Uterus (tissue), 4 donors: ENCODE measurements around the gene KLF11. TPM values are rescaled to one million over a fixed set of nuclear protein-coding genes. Genes with fewer than 3 reads are reported as not detected.

Experiments
- DNase-seq, 2 donors: peaks; one replicate each; pipeline ENCODE4 v3.0.0-alpha.2; 2019 to 2020
- H3K27ac ChIP-seq, 2 donors: fragments of 200-600 bp; sonication (generic); 1 replicate in 1 of 2; 2 replicates in 1 of 2; pipeline ENCODE4 v1.5.1; 2016 to 2018
- H3K27me3 ChIP-seq, 2 donors: fragments of 200-600 bp; sonication (generic); one replicate each; pipeline ENCODE4 v1.5.1; 2018 to 2019; ENCODE audit warnings: control low read depth in 1 of 2
- H3K36me3 ChIP-seq, 2 donors: fragments of 200-600 bp; sonication (generic); one replicate each; pipeline ENCODE4 v1.5.1; 2019; ENCODE audit warnings: control low read depth in 1 of 2
- H3K4me1 ChIP-seq, 2 donors: fragments of 200-600 bp; sonication (generic); one replicate each; pipeline ENCODE4 v1.5.1; 2018 to 2019; ENCODE audit warnings: control low read depth in 1 of 2
- H3K4me3 ChIP-seq, 2 donors: fragments of 200-600 bp; sonication (generic); 1 replicate in 1 of 2; 2 replicates in 1 of 2; pipeline ENCODE4 v1.5.1; 2018 to 2019; ENCODE audit warnings: mild to moderate bottlenecking in 1 of 2
- H3K9me3 ChIP-seq, 2 donors: fragments of 200-600 bp; sonication (generic); one replicate each; pipeline ENCODE4 v1.5.1; 2019; ENCODE audit warnings: control low read depth in 1 of 2
- CTCF ChIP-seq, 4 experiments: fragments of 200-600 bp in 2 of 4; fragments of 450-650 bp in 2 of 4; sonication (generic) in 2 of 4; IDR thresholded peaks; one replicate each; pipeline ENCODE4 v1.5.1; 2016 to 2019; ENCODE audit warnings: antibody characterized with exemption in 4 of 4, mild to moderate bottlenecking in 2 of 4, moderate library complexity in 1 of 4
- POLR2A ChIP-seq, 2 donors: fragments of 450-650 bp; IDR thresholded peaks; one replicate each; pipeline ENCODE4 v1.6.1; 2016; ENCODE audit warnings: antibody characterized with exemption in 2 of 2, mild to moderate bottlenecking in 1 of 2, moderate library complexity in 1 of 2
- intact Hi-C: fragments of 100-400 bp; cut with DNase I; formaldehyde crosslinking; loops from one replicate; pipeline ENCODE4 v1.15.1; 2023; ENCODE audit warnings: low total_unique reads
- total RNA-seq, 4 donors: library from RNA; depleted of rRNA in 3 of 4; stranded (reverse); fragments of >200 nt in 3 of 4; gene quantifications; one replicate each; pipeline versions ENCODE4 v1.1.0 to v1.2.4, GENCODE V29; 2014 to 2023
- donor health status: DM: yes; HTN: yes; CAD: no.

Gene KLF11
- total RNA-seq, 4 donors from 2014 or later, result 23.4 to 49.9 (median 31.7) TPM

- no peak for TF ChIP-seq POLR2A (IDR thresholded peaks at IDR 0.05)
- no peak for TF ChIP-seq CTCF (IDR thresholded peaks at IDR 0.05)
- Histone ChIP-seq H3K4me1 (no peaks in the 10 kb centered on the region), H3K4me3 (no peak overlapping the region), H3K27ac (no peak overlapping the region), H3K9me3 (no peaks in the 10 kb centered on the region), H3K36me3 (no peaks in the 10 kb centered on the region), H3K27me3 (no peaks in the 10 kb centered on the region)
- intact Hi-C loops, result no loop called here
- no peak for DNase-seq
Observed at GRCh38 chr2:10059552-10060335, 16.4 kb downstream of the KLF11 start.

DNA sequence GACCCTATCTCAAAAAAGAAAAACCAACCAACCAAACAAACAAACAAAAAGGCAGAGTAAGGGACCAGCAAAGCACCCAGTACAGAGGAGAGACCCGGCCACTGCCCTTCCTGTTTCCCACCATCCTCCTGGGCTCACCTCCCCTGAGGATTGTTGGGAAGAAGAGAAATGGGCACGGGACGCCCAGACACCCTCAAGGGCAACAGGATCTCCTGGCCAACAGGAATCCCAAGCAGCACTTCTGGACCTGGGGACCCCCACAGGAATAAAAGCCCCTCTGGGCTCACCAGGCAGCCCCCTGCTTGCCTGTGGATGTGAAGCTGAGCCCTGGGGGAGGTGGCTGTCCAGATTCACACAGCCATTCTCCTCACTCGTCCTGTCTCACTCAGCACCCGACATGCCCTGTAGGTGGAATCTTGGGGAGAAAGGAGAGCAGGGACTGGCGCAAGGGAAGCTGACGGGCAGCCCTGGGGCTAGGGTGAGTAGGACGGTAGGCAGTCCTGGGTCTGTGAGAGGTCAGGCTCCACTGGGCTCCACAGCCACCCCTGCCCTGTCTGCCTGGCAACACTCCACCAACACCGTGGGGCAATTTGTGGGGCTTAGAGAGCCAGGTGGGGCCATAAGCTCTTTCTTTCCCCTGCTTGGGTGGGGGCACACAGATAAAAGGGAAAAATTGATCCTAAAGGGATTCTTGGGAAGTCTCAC is 18.0 kb downstream of the KLF11 start:
- Histone ChIP-seq H3K4me3 (no peak overlapping the region), H3K9me3 (no peaks in the 10 kb centered on the region), H3K27me3 (no peaks in the 10 kb centered on the region), H3K36me3 (no peaks in the 10 kb centered on the region), H3K4me1 (no peaks in the 10 kb centered on the region), H3K27ac (no peak overlapping the region)
- TF ChIP-seq POLR2A (IDR thresholded peaks at IDR 0.05) (no peak), CTCF (IDR thresholded peaks at IDR 0.05) (no peak)
- no peak for DNase-seq
- intact Hi-C loops, result no loop called here

- intact Hi-C loops, result no loop called here
Observed at GRCh38 chr2:10062931-10063365, 19.6 kb downstream of the KLF11 start.

DNA sequence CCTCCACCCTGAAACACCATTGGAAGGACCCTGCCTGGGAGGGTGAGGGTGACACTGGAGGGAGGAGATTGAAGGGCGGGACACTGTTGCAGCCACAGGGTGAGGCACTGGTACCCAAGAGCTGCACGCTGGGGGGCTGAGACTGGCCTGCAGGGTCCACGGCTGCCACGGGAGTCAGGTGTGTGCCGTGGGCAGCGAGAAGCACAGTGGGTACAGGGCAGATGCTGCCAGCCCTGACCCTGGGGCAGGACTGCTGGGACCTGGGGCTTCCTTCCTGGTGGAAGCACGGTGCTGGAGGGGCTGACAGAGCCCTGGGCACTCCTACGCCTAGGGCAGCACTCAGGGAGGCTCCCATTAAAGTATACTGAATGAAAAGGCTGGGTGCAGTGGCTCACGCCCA is 20.2 kb downstream of the KLF11 start:
- DNase-seq, result no peak
- H3K36me3 ChIP-seq, result no peaks in the 10 kb centered on the region
- H3K27me3 ChIP-seq, result no peaks in the 10 kb centered on the region
- intact Hi-C loops, result no loop called here
- TF ChIP-seq POLR2A (IDR thresholded peaks at IDR 0.05) (no peak), CTCF (IDR thresholded peaks at IDR 0.05) (no peak)
- H3K4me3 ChIP-seq, result no peak overlapping the region
- H3K9me3 ChIP-seq, result no peaks in the 10 kb centered on the region
- no peaks in the 10 kb centered on the region for H3K4me1 ChIP-seq
- H3K27ac ChIP-seq, result no peak overlapping the region

More at GRCh38 chr2:10062931-10063365, 19.6 kb downstream of the KLF11 start:
- no peaks in the 10 kb centered on the region for H3K9me3 ChIP-seq
- no peak overlapping the region for H3K27ac ChIP-seq
- DNase-seq, result no peak
- no peaks in the 10 kb centered on the region for H3K4me1 ChIP-seq
- H3K27me3 ChIP-seq, result no peaks in the 10 kb centered on the region
- H3K4me3 ChIP-seq, result no peak overlapping the region
- TF ChIP-seq CTCF (IDR thresholded peaks at IDR 0.05) (no peak), POLR2A (IDR thresholded peaks at IDR 0.05) (no peak)
- H3K36me3 ChIP-seq, result no peaks in the 10 kb centered on the region
